SW 1271 (cell line): Measurements from ENCODE around the gene MGAT2.
A peak's percentile ranks its signal among the peaks of the same experiment; 100 is the strongest.
"Not testable (repeated sequence)": the region's sequence is repeated elsewhere in the genome, so short reads cannot be mapped to it uniquely, and the experiment has no call there.

ENCODE experiments used
- DNase-seq, 2 experiments: peaks; one replicate each; lab custom pipeline; 2025; lab: John Stamatoyannopoulos, UW

The MGAT2 gene

GRCh38 chr14:49612671-49613070, 7.9 kb upstream of the MGAT2 start:
- no peak for DNase-seq

- DNase-seq, result no peak
These were observed 6.4 kb upstream of the MGAT2 start for GRCh38 chr14:49614196-49614595.

- DNase-seq, result no peak
These were observed 4.8 kb upstream of the MGAT2 start for GRCh38 chr14:49615776-49616175.

- no peak for DNase-seq
These were observed 2.6 kb upstream of the MGAT2 start for GRCh38 chr14:49617852-49618519.

- not testable (repeated sequence) for DNase-seq
These were observed 1.3 kb upstream of the MGAT2 start for GRCh38 chr14:49619273-49619672.

GRCh38 chr14:49619730-49620129, 869 bp upstream of the MGAT2 start:
- DNase-seq, result no peak

GRCh38 chr14:49621114-49621881, 699 bp downstream of the MGAT2 start:
- peak; percentile 18 to 58 for DNase-seq

GRCh38 chr14:49622022-49622607, 1.5 kb downstream of the MGAT2 start:
- no peak for DNase-seq

- DNase-seq, result no peak
These were observed 2.8 kb downstream of the MGAT2 start for GRCh38 chr14:49623387-49623786.

- no peak for DNase-seq
These were observed 3.6 kb downstream of the MGAT2 start for GRCh38 chr14:49623941-49624839.

- DNase-seq, result peak; percentile 78 to 91
These were observed 13.3 kb downstream of the MGAT2 start for GRCh38 chr14:49633640-49634546.

- DNase-seq, result peak in 1 of 2 experiments; percentile 69
These were observed 14.1 kb downstream of the MGAT2 start, which contains the start of gene DNAAF2 for GRCh38 chr14:49634547-49635334. Gene DNAAF2, minus strand, starts transcription at chr14:49635244. Its CDS starts 95 bp downstream, at chr14:49635149.

- DNase-seq, result no peak
These were observed 16.3 kb downstream of the MGAT2 start for GRCh38 chr14:49636866-49637265.

- DNase-seq, result no peak
These were observed 17.0 kb downstream of the MGAT2 start for GRCh38 chr14:49637534-49638078.

- DNase-seq, result no peak
These were observed 20.2 kb downstream of the MGAT2 start for GRCh38 chr14:49640540-49641417.

GRCh38 chr14:49641697-49642129, 21.1 kb downstream of the MGAT2 start:
- DNase-seq, result no peak

GRCh38 chr14:49642163-49642562, 21.6 kb downstream of the MGAT2 start:
- no peak for DNase-seq

GRCh38 chr14:49653508-49653907, 32.9 kb downstream of the MGAT2 start:
- no peak for DNase-seq

- no peak for DNase-seq
These were observed 33.9 kb downstream of the MGAT2 start for GRCh38 chr14:49654511-49654910.
